ENCODE results near the gene FSHR.

FSHR gene

GRCh38 chr2:48943436-48943835 is 210.9 kb downstream of the FSHR start:
- TF ChIP-seq CTCF (IDR thresholded peaks at IDR 0.05; ENCODE audit: low read depth, low read length), result no peak
- no peaks in the 10 kb centered on the region for H3K36me3 ChIP-seq
- no peaks in the 10 kb centered on the region for H3K9me3 ChIP-seq
- H3K4me3 ChIP-seq (ENCODE audit: low read depth, low read length), result no peak overlapping the region
- H3K4me1 ChIP-seq, result peaks cover 6% of the 10 kb centered on the region
- H3K27me3 ChIP-seq, result no peaks in the 10 kb centered on the region
- DNase-seq, result no peak

GRCh38 chr2:48941908-48942307 is 212.4 kb downstream of the FSHR start:
- H3K9me3 ChIP-seq, result no peaks in the 10 kb centered on the region
- no peak for TF ChIP-seq CTCF (IDR thresholded peaks at IDR 0.05; ENCODE audit: low read depth, low read length)
- DNase-seq, result no peak
- H3K36me3 ChIP-seq, result no peaks in the 10 kb centered on the region
- H3K27me3 ChIP-seq, result no peaks in the 10 kb centered on the region
- peaks cover 6% of the 10 kb centered on the region for H3K4me1 ChIP-seq
- H3K4me3 ChIP-seq (ENCODE audit: low read depth, low read length), result no peak overlapping the region

GRCh38 chr2:48941456-48941855 is 212.9 kb downstream of the FSHR start:
- no peak for TF ChIP-seq CTCF (IDR thresholded peaks at IDR 0.05; ENCODE audit: low read depth, low read length)
- Histone ChIP-seq H3K36me3 (no peaks in the 10 kb centered on the region), H3K4me1 (peaks cover 6% of the 10 kb centered on the region), H3K9me3 (no peaks in the 10 kb centered on the region), H3K27me3 (no peaks in the 10 kb centered on the region), H3K4me3 (ENCODE audit: low read depth, low read length) (no peak overlapping the region)
- no peak for DNase-seq

GRCh38 chr2:48940606-48941005 is 213.7 kb downstream of the FSHR start:
- Histone ChIP-seq H3K36me3 (no peaks in the 10 kb centered on the region), H3K27me3 (no peaks in the 10 kb centered on the region)

GRCh38 chr2:48939232-48939631 is 215.1 kb downstream of the FSHR start:
- peaks cover 9% of the 10 kb centered on the region for H3K4me1 ChIP-seq
- no peak for TF ChIP-seq CTCF (IDR thresholded peaks at IDR 0.05; ENCODE audit: low read depth, low read length)
- no peaks in the 10 kb centered on the region for H3K9me3 ChIP-seq
- no peak for DNase-seq
- no peaks in the 10 kb centered on the region for H3K36me3 ChIP-seq
- no peaks in the 10 kb centered on the region for H3K27me3 ChIP-seq
- no peak overlapping the region for H3K4me3 ChIP-seq (ENCODE audit: low read depth, low read length)

More at GRCh38 chr2:48940606-48941005, 213.7 kb downstream of the FSHR start:
- peak; percentile 66 for DNase-seq
- Histone ChIP-seq H3K4me3 (ENCODE audit: low read depth, low read length) (no peak overlapping the region), H3K9me3 (no peaks in the 10 kb centered on the region), H3K4me1 (peaks cover 6% of the 10 kb centered on the region)
- TF ChIP-seq CTCF (IDR thresholded peaks at IDR 0.05; ENCODE audit: low read depth, low read length), result no peak

- H3K36me3 ChIP-seq, result no peaks in the 10 kb centered on the region
- no peak for DNase-seq
- H3K9me3 ChIP-seq, result no peaks in the 10 kb centered on the region
- no peak for TF ChIP-seq CTCF (IDR thresholded peaks at IDR 0.05; ENCODE audit: low read depth, low read length)
- H3K4me3 ChIP-seq (ENCODE audit: low read depth, low read length), result no peak overlapping the region
- peaks cover 10% of the 10 kb centered on the region for H3K4me1 ChIP-seq
- H3K27me3 ChIP-seq, result no peaks in the 10 kb centered on the region
These were observed 216.1 kb downstream of the FSHR start for GRCh38 chr2:48938231-48938630.
